ENCODE measurements around the gene CTSD.

DNA sequence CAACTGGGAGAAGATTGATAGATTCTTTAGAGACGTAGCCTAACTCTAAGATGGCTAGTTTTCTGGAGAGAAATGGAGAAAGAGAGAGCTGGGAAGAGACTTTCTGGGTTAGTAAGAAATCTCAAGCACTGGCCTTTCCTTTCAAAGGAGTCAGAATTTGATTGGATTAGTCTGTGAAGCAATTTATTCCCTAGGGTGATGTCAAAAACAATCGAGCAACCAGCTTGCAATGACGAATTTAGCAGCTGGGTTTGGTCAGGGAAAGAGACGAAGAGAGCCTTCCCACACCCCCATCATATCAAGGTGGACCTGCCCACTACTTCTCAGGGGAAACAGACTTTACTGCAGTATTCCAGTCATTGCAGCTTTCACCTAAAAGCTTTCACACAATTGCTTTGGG lies 56.0 kb downstream of the CTSD start:
- TF ChIP-seq EZH2 (IDR thresholded peaks at IDR 0.05; ENCODE audit: low read depth, low read length, severe bottlenecking): no peak
- TF ChIP-seq BACH1 (IDR thresholded peaks at IDR 0.05; ENCODE audit: low read length): no peak
- TF ChIP-seq, protein P1, sequence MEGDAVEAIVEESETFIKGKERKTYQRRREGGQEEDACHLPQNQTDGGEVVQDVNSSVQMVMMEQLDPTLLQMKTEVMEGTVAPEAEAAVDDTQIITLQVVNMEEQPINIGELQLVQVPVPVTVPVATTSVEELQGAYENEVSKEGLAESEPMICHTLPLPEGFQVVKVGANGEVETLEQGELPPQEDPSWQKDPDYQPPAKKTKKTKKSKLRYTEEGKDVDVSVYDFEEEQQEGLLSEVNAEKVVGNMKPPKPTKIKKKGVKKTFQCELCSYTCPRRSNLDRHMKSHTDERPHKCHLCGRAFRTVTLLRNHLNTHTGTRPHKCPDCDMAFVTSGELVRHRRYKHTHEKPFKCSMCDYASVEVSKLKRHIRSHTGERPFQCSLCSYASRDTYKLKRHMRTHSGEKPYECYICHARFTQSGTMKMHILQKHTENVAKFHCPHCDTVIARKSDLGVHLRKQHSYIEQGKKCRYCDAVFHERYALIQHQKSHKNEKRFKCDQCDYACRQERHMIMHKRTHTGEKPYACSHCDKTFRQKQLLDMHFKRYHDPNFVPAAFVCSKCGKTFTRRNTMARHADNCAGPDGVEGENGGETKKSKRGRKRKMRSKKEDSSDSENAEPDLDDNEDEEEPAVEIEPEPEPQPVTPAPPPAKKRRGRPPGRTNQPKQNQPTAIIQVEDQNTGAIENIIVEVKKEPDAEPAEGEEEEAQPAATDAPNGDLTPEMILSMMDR (IDR thresholded peaks at IDR 0.05; ENCODE audit: control extremely low read depth in 1 of 3, insufficient read depth in 1 of 3, low read depth in 1 of 3, low read length in 3 of 3): no peak
- no peak for TF ChIP-seq TAF1 (IDR thresholded peaks at IDR 0.05; ENCODE audit: low read depth, low read length)
- TF ChIP-seq SIX5 (IDR thresholded peaks at IDR 0.05; ENCODE audit: low read depth, low read length): no peak
- no peak for TF ChIP-seq POLR2AphosphoS5 (IDR thresholded peaks at IDR 0.05; ENCODE audit: low read depth, low read length)
- TF ChIP-seq POLR2A (IDR thresholded peaks at IDR 0.05; ENCODE audit: control extremely low read depth in 1 of 2, low read depth in 2 of 2, low read length in 2 of 2): no peak
- no peak for TF ChIP-seq SIRT6 (IDR thresholded peaks at IDR 0.05; ENCODE audit: low read length)
- TF ChIP-seq, protein P2, sequence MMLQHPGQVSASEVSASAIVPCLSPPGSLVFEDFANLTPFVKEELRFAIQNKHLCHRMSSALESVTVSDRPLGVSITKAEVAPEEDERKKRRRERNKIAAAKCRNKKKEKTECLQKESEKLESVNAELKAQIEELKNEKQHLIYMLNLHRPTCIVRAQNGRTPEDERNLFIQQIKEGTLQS (IDR thresholded peaks at IDR 0.05; ENCODE audit: insufficient read depth, low read depth, low read length): no peak
- TF ChIP-seq, protein P3, sequence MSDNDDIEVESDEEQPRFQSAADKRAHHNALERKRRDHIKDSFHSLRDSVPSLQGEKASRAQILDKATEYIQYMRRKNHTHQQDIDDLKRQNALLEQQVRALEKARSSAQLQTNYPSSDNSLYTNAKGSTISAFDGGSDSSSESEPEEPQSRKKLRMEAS (IDR thresholded peaks at IDR 0.05): no peak
- TF ChIP-seq CHD2 (IDR thresholded peaks at IDR 0.05; ENCODE audit: low read length): no peak
- TF ChIP-seq HDAC6 (IDR thresholded peaks at IDR 0.05; ENCODE audit: low read depth, low read length): no peak
- no peak for TF ChIP-seq EP300 (IDR thresholded peaks at IDR 0.05; ENCODE audit: borderline replicate concordance in 1 of 2, low read depth in 2 of 2, low read length in 2 of 2)
